ENCODE results near the gene GLCCI1. TPM values are rescaled to one million over a fixed set of nuclear protein-coding genes. Genes with fewer than 3 reads are reported as not detected.

GLCCI1 gene
- polyA plus RNA-seq, 1 donor from 2014 or later: 37.2 TPM

DNA sequence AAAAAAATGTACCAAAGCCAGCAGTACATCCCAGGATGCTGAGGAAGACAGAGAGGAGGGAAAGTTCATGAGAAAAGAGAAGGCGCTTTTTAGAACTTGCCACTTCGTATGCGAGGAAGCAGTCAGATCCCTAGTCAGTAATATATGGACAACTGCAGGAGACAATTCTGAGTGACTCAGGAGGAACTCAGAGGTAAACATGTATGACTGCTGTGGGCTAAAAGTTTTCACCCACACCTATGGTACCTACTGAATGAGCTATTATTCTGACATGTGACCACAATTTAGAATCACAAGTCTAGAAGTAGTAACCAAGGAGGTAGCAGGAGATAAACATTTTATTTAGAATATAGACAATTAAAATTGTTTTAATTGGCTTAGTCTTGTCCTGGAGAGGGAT is 166.8 kb downstream of the GLCCI1 start:
- no peaks in the 10 kb centered on the region for H3F3A ChIP-seq (ENCODE audit: insufficient read depth, low read length, poor library complexity, severe bottlenecking)
- H3K4me2 ChIP-seq (ENCODE audit: low read length): no peak overlapping the region
- TF ChIP-seq EZH2 (IDR thresholded peaks at IDR 0.05; ENCODE audit: borderline replicate concordance, insufficient read depth, low read length, poor library complexity, severe bottlenecking) (no peak), EP300 (conservative IDR thresholded peaks at IDR 0.05; ENCODE audit: poor library complexity, severe bottlenecking) (no peak), POLR2AphosphoS5 (IDR thresholded peaks at IDR 0.05) (no peak), SMC3 (conservative IDR thresholded peaks at IDR 0.05; ENCODE audit: poor library complexity) (no peak), MXI1 (conservative IDR thresholded peaks at IDR 0.05; ENCODE audit: poor library complexity, severe bottlenecking) (no peak), TAF1 (IDR thresholded peaks at IDR 0.05; ENCODE audit: low read depth) (no peak)
- TF ChIP-seq, protein P1, sequence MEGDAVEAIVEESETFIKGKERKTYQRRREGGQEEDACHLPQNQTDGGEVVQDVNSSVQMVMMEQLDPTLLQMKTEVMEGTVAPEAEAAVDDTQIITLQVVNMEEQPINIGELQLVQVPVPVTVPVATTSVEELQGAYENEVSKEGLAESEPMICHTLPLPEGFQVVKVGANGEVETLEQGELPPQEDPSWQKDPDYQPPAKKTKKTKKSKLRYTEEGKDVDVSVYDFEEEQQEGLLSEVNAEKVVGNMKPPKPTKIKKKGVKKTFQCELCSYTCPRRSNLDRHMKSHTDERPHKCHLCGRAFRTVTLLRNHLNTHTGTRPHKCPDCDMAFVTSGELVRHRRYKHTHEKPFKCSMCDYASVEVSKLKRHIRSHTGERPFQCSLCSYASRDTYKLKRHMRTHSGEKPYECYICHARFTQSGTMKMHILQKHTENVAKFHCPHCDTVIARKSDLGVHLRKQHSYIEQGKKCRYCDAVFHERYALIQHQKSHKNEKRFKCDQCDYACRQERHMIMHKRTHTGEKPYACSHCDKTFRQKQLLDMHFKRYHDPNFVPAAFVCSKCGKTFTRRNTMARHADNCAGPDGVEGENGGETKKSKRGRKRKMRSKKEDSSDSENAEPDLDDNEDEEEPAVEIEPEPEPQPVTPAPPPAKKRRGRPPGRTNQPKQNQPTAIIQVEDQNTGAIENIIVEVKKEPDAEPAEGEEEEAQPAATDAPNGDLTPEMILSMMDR (IDR thresholded peaks at IDR 0.05; ENCODE audit: poor library complexity, severe bottlenecking): no peak
- TF ChIP-seq, protein P2, sequence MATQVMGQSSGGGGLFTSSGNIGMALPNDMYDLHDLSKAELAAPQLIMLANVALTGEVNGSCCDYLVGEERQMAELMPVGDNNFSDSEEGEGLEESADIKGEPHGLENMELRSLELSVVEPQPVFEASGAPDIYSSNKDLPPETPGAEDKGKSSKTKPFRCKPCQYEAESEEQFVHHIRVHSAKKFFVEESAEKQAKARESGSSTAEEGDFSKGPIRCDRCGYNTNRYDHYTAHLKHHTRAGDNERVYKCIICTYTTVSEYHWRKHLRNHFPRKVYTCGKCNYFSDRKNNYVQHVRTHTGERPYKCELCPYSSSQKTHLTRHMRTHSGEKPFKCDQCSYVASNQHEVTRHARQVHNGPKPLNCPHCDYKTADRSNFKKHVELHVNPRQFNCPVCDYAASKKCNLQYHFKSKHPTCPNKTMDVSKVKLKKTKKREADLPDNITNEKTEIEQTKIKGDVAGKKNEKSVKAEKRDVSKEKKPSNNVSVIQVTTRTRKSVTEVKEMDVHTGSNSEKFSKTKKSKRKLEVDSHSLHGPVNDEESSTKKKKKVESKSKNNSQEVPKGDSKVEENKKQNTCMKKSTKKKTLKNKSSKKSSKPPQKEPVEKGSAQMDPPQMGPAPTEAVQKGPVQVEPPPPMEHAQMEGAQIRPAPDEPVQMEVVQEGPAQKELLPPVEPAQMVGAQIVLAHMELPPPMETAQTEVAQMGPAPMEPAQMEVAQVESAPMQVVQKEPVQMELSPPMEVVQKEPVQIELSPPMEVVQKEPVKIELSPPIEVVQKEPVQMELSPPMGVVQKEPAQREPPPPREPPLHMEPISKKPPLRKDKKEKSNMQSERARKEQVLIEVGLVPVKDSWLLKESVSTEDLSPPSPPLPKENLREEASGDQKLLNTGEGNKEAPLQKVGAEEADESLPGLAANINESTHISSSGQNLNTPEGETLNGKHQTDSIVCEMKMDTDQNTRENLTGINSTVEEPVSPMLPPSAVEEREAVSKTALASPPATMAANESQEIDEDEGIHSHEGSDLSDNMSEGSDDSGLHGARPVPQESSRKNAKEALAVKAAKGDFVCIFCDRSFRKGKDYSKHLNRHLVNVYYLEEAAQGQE (IDR thresholded peaks at IDR 0.05; ENCODE audit: borderline replicate concordance): no peak
- no peak overlapping the region for H3K4me3 ChIP-seq (ENCODE audit: low read length)
- no peaks in the 10 kb centered on the region for H3K27me3 ChIP-seq (ENCODE audit: insufficient read depth, low read depth, low read length)
- H3K79me2 ChIP-seq (replicated peaks; ENCODE audit: insufficient read depth, low read length): no peaks in the 10 kb centered on the region
- H2AFZ ChIP-seq (ENCODE audit: low read depth, low read length): no peak overlapping the region
- H3K9me2 ChIP-seq (ENCODE audit: insufficient read depth, low read length): no peaks in the 10 kb centered on the region
- H3K9me3 ChIP-seq (ENCODE audit: low read length): no peaks in the 10 kb centered on the region
- no peaks in the 10 kb centered on the region for H3K36me3 ChIP-seq (ENCODE audit: insufficient read depth, low read length)
- H3K27ac ChIP-seq (ENCODE audit: low read length): no peak overlapping the region
- no peak overlapping the region for H3K9ac ChIP-seq (ENCODE audit: low read length)
- H4K20me1 ChIP-seq (ENCODE audit: insufficient read depth): no peaks in the 10 kb centered on the region

DNA sequence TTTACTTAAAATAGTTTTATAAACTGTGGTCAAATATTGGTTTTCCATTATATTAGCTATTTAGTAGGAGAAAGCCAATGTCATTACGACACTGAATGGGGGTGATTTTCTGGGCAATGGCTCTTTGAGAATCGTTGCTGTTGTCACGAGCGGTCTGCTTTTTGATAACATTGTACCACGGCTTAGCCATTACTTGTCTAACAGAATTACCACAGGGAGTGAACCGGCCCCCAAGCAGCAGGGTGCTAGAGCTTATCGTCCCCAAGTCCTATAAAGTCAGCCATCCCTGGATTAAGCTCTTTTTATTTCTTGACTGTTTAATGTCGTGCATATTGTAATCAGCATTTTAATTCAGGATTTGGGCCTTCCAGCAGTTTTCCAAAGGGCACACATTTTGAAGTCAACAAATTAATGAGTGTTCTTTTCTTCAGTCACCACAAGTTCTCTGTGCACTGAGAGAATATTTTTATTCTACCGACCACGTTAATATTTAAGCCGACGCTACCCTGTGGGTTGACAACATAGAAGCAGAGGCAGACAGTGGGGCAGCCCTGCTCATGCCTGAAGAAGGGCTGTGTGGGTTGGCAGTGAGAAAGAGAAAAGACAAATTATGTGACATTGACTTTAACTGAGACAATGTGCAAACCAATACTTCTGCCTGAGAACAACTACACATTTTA is 167.6 kb downstream of the GLCCI1 start:
- H4K20me1 ChIP-seq (ENCODE audit: insufficient read depth): no peaks in the 10 kb centered on the region
- no peaks in the 10 kb centered on the region for H3K27me3 ChIP-seq (ENCODE audit: insufficient read depth, low read depth, low read length)
- H3K36me3 ChIP-seq (ENCODE audit: insufficient read depth, low read length): no peaks in the 10 kb centered on the region
- no peak overlapping the region for H2AFZ ChIP-seq (ENCODE audit: low read depth, low read length)
- no peaks in the 10 kb centered on the region for H3K9me3 ChIP-seq (ENCODE audit: low read length)
- no peak overlapping the region for H3K9ac ChIP-seq (ENCODE audit: low read length)
- no peak overlapping the region for H3K27ac ChIP-seq (ENCODE audit: low read length)
- no peaks in the 10 kb centered on the region for H3K9me2 ChIP-seq (ENCODE audit: insufficient read depth, low read length)
- no peaks in the 10 kb centered on the region for H3K79me2 ChIP-seq (replicated peaks; ENCODE audit: insufficient read depth, low read length)
- H3F3A ChIP-seq (ENCODE audit: insufficient read depth, low read length, poor library complexity, severe bottlenecking): no peaks in the 10 kb centered on the region
- TF ChIP-seq EP300 (conservative IDR thresholded peaks at IDR 0.05; ENCODE audit: poor library complexity, severe bottlenecking) (no peak), EZH2 (IDR thresholded peaks at IDR 0.05; ENCODE audit: borderline replicate concordance, insufficient read depth, low read length, poor library complexity, severe bottlenecking) (no peak)
- TF ChIP-seq, protein P2 (IDR thresholded peaks at IDR 0.05; ENCODE audit: borderline replicate concordance): no peak
- H3K4me2 ChIP-seq (ENCODE audit: low read length): no peak overlapping the region
- no peak overlapping the region for H3K4me3 ChIP-seq (ENCODE audit: low read length)
